Inferior parietal cortex (tissue), 1 donor: ENCODE data around the gene INPP4A.
A peak's percentile ranks its signal among the peaks of the same experiment; 100 is the strongest.

ENCODE experiments used
- DNase-seq: peaks from one replicate; pipeline ENCODE4 v3.0.0-alpha.2; 2016; ENCODE audit errors: extremely low spot score

INPP4A gene

GRCh38 chr2:98541906-98542305 lies 97.2 kb downstream of the INPP4A start:
- DNase-seq = no peak

- DNase-seq = no peak
Measured at GRCh38 chr2:98543214-98543613, 98.6 kb downstream of the INPP4A start.

- DNase-seq = no peak
Measured at GRCh38 chr2:98543842-98544241, 99.2 kb downstream of the INPP4A start.

GRCh38 chr2:98545591-98545990 lies 100.9 kb downstream of the INPP4A start:
- no peak for DNase-seq

GRCh38 chr2:98546186-98546585 lies 101.5 kb downstream of the INPP4A start:
- no peak for DNase-seq

GRCh38 chr2:98547092-98547790 lies 102.6 kb downstream of the INPP4A start:
- no peak for DNase-seq

GRCh38 chr2:98548920-98549818 lies 104.5 kb downstream of the INPP4A start:
- DNase-seq = no peak

- DNase-seq = no peak
Measured at GRCh38 chr2:98550165-98550564, 105.5 kb downstream of the INPP4A start.

GRCh38 chr2:98551316-98551715 lies 106.7 kb downstream of the INPP4A start:
- DNase-seq = no peak

GRCh38 chr2:98552499-98553179 lies 108.0 kb downstream of the INPP4A start:
- DNase-seq = no peak

- DNase-seq = no peak
Measured at GRCh38 chr2:98554116-98554861, 109.6 kb downstream of the INPP4A start.

GRCh38 chr2:98555696-98556095 lies 111.0 kb downstream of the INPP4A start:
- DNase-seq = no peak

GRCh38 chr2:98556344-98557033 lies 111.8 kb downstream of the INPP4A start:
- DNase-seq = no peak

- no peak for DNase-seq
Measured at GRCh38 chr2:98558852-98559530, 114.3 kb downstream of the INPP4A start.

- no peak for DNase-seq
Measured at GRCh38 chr2:98559581-98559980, 114.9 kb downstream of the INPP4A start.

- peak; percentile 57 for DNase-seq
Measured at GRCh38 chr2:98560256-98560771, 115.7 kb downstream of the INPP4A start.

- no peak for DNase-seq
Measured at GRCh38 chr2:98561018-98561417, 116.4 kb downstream of the INPP4A start.

- DNase-seq = no peak
Measured at GRCh38 chr2:98561902-98562695, 117.4 kb downstream of the INPP4A start.

GRCh38 chr2:98563394-98563793 lies 118.7 kb downstream of the INPP4A start:
- DNase-seq = no peak
